ENCODE results near the gene SPATA2L.
A peak's percentile ranks its signal among the peaks of the same experiment; 100 is the strongest.

SPATA2L gene

DNA sequence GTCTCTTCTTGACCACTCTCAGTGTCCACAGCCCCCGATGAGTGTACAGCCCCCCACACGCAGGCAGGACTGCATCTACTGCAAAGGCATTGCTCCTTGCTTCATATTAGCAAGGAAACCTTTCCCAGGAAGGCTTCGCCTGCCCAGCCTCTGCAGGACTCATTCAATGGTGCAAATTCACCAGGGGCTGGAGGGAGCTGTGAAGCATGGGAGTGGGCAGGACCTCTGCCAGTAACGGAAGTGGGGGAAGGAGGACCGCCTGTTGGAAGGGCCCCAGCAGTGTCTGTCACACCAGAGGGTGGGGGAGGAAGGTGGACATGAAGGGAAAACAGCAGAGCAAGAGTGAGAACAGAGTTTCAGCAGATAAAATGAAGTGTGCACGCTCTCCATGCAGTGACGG, 41.4 kb downstream of the SPATA2L start:
- FAIRE-seq = no peak
- TF ChIP-seq PAX5 (IDR thresholded peaks at IDR 0.05; ENCODE audit: insufficient read depth, low read length, severe bottlenecking) = no peak
- no peak for TF ChIP-seq SPI1 (IDR thresholded peaks at IDR 0.05; ENCODE audit: low read depth, low read length)
- TF ChIP-seq POLR2AphosphoS5 (IDR thresholded peaks at IDR 0.05; ENCODE audit: low read depth, low read length) = no peak
- no peak for TF ChIP-seq TAF1 (IDR thresholded peaks at IDR 0.05; ENCODE audit: low read depth, low read length)

DNA sequence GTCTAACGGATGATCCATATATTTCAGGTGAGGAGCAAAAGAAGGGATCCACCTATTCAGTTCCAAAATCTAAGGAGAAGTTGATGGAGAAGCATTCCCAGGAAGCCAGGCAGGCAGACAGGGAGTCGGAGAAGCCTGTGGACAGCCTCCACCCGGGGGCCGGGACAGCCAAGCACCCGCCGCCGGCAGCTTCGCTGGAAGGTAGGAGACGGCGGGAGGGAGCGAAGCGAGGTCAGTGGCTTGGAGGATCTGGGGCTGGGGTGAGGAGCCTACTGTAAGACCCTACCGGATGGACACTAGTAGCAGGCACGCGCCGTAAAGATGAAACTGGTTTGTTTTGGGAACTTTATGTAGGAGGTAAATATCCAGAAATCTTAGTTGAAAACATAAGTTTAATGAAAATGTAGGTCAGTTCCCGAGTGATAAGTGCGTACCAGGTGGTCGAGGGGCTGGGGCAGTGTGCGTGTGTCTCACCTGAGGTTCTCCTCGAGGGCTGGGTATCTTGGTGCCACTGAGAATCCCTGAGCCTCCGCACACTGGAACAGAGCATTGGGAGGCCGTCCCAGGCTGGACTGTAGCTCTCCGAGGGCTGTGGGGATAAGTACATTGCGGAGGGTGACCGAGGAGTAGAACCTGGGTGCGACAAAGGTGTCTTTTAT, 43.2 kb downstream of the SPATA2L start:
- DNase-seq (ENCODE audit: insufficient read length, low spot score) = no peak
- no peak for FAIRE-seq

More for the DNA sequence above, 41.4 kb downstream of the SPATA2L start:
- no peak for DNase-seq (ENCODE audit: insufficient read length, low spot score)

DNA sequence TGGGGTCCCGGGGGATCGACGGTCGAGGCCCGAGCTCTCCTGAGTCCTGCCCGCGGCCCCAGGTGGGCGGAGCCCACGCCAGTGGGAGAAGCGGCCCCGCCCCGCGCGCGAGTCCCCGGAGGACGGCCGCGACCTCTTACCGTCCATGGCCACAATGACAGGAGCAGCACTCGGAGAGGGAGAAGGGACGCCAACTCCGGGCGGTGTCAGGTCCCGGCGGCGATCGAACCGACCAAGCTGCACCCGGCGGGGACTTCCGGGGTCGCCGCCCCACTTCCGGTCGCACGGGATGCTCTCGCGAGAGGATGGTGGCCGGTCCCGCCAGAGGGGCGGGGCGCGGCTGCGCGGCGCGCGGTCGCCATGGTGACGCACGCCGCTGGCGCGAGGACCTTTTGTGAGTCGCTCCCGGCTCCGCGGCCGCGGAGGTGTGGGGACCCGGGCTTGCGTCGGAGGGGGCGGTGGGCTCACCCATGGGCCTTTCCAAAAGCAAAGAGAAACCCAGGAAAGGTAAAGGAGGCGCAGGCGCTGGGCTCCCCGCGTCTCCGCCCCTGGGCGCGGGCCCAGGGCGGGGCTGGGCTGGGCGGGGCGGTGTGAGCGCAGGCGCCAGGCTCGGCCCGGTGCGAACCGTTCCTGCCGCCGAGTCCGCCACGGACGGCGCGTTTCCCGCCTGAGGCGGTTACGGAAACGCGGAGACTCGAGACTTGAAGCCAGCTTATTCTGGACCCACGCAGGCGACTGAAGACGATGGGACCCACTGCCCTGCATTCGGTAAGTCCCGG, 43.9 kb downstream of the SPATA2L start, which contains the start of the genes CHMP1A and SPATA33:
Gene CHMP1A, minus strand, starts transcription at position 267 of the 779 bp plus-strand sequence. Its CDS starts 120 bp downstream, at position 147.
Gene SPATA33, plus strand, starts transcription at position 395 of the 779 bp plus-strand sequence. Its CDS starts 76 bp downstream, at position 471.
- peak; percentile 95 for FAIRE-seq

More for the DNA sequence above, 43.2 kb downstream of the SPATA2L start:
- no peak for TF ChIP-seq POLR2A (IDR thresholded peaks at IDR 0.05; ENCODE audit: low read depth, low read length)
- no peak for TF ChIP-seq POU2F2 (IDR thresholded peaks at IDR 0.05; ENCODE audit: low read depth, low read length)
- TF ChIP-seq TAF1 (IDR thresholded peaks at IDR 0.05; ENCODE audit: low read depth, low read length) = no peak
- TF ChIP-seq SPI1 (IDR thresholded peaks at IDR 0.05; ENCODE audit: low read depth, low read length) = no peak
- TF ChIP-seq PAX5 (IDR thresholded peaks at IDR 0.05; ENCODE audit: insufficient read depth, low read length, severe bottlenecking) = no peak
- no peak for TF ChIP-seq POLR2AphosphoS5 (IDR thresholded peaks at IDR 0.05; ENCODE audit: low read depth, low read length)

DNA sequence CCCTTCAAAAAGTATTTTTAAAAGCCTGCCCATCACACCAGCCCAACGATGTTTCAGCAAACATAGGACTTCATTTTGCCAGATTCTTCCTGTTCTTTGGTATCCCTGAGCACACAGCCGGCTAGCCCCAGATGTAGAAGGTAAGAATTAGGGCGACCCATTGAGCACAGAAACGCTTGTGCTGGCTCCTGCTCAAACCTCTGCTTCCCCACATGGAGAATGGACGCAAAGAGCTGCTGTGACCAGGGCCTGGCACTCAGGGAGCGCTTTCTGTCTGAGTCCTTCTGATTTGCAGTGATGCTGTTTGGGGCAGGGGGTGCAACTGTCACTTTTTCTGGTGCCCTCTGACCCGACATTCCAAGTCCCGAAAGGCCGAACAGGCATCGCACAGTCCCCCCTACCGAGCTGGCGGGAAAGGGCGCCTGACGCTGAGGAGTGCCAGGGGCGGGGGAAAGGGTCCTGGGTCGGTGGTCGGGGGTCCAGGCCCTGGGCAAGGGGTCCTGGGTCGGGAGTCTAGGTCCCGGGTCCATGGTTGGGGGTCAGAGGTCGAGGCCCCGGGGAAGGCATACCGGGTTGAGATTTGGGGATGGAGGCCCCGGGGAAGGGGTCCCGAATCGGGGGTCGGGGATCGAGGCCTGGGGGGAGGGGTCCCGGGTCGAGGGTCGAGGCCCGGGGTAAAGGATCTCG, 44.9 kb downstream of the SPATA2L start:
- FAIRE-seq (no peak), DNase-seq (ENCODE audit: insufficient read length, low spot score) (no peak)
- TF ChIP-seq POU2F2 (IDR thresholded peaks at IDR 0.05; ENCODE audit: low read depth, low read length) = no peak
- TF ChIP-seq SPI1 (IDR thresholded peaks at IDR 0.05; ENCODE audit: low read depth, low read length) = no peak
- no peak for TF ChIP-seq TAF1 (IDR thresholded peaks at IDR 0.05; ENCODE audit: low read depth, low read length)
- no peak for TF ChIP-seq POLR2AphosphoS5 (IDR thresholded peaks at IDR 0.05; ENCODE audit: low read depth, low read length)
- TF ChIP-seq PAX5 (IDR thresholded peaks at IDR 0.05; ENCODE audit: insufficient read depth, low read length, severe bottlenecking) = no peak
- TF ChIP-seq POLR2A (IDR thresholded peaks at IDR 0.05; ENCODE audit: low read depth, low read length) = no peak

More for the DNA sequence above, 43.9 kb downstream of the SPATA2L start, which contains the start of the genes CHMP1A and SPATA33:
- TF ChIP-seq POU2F2 (IDR thresholded peaks at IDR 0.05; ENCODE audit: low read depth, low read length) (no peak), POLR2AphosphoS5 (IDR thresholded peaks at IDR 0.05; ENCODE audit: low read depth, low read length) (peak; percentile 89), SPI1 (IDR thresholded peaks at IDR 0.05; ENCODE audit: low read depth, low read length) (no peak), POLR2A (IDR thresholded peaks at IDR 0.05; ENCODE audit: low read depth, low read length) (peak; percentile 79), PAX5 (IDR thresholded peaks at IDR 0.05; ENCODE audit: insufficient read depth, low read length, severe bottlenecking) (peak; percentile 29), TAF1 (IDR thresholded peaks at IDR 0.05; ENCODE audit: low read depth, low read length) (peak; percentile 74)
- DNase-seq (ENCODE audit: insufficient read length, low spot score) = peak; percentile 98

DNA sequence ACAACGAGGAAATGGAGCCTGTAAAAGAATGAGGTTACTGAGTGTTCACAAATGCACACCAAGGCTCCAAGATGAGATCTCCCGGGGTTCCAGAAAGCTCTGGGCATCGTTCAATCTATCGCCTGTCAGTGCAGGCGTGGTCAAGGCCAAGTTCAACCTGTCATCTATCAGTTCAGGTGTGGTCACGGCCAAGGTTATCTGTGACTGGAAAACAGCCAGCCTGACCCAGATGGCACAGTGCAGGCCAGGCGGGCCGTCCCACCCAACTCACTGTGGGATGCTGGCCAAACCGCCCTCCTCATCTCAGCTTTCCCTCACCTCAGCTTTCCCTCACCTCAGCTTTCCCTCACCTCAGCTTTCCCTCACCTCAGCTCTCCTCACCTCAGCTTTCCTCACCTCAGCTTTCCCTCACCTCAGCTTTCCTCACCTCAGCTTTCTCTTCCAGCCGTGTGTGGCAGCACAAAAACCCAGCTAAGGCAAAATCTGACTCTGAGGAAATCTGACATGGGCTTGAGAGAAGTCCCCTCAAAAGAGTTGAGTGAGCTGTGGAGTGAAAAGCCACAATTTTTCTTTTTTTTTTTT, 46.4 kb downstream of the SPATA2L start:
- no peak for FAIRE-seq
- TF ChIP-seq SPI1 (IDR thresholded peaks at IDR 0.05; ENCODE audit: low read depth, low read length) = no peak
- DNase-seq (ENCODE audit: insufficient read length, low spot score) = no peak

DNA sequence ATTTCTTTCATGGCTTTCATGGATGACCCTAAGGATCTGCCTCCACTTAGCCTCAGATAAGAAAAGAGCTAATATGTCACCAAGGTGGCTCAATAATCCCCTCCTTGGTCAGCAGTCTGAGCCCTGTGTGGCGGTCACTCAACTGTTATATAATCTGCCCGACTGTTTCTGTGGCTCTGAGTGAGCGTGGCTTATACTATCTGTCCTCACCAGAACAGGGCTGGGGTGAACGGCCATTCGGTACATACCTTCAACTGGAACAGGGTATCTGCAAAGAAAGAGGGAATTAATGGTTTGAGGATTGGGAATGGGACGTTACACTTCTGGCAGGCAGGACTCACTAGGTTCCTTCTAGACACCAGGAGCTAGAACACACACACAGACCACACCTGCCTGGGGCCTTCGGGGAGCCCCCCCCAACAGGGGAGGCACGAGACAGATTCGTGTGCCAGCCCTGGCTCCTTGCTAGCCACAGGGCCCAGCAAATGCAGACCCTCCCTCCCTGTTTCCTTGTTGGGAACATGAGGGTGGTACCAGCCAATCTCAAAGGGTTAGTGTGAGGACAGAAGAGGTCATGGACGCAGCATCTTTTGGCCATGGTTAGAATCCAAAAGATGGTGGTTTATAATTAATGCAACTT, 47.7 kb downstream of the SPATA2L start:
- no peak for DNase-seq (ENCODE audit: insufficient read length, low spot score)
- FAIRE-seq = no peak
- TF ChIP-seq PAX5 (IDR thresholded peaks at IDR 0.05; ENCODE audit: insufficient read depth, low read length, severe bottlenecking) = no peak
- no peak for TF ChIP-seq SPI1 (IDR thresholded peaks at IDR 0.05; ENCODE audit: low read depth, low read length)
- TF ChIP-seq POU2F2 (IDR thresholded peaks at IDR 0.05; ENCODE audit: low read depth, low read length) = no peak
- no peak for TF ChIP-seq POLR2A (IDR thresholded peaks at IDR 0.05; ENCODE audit: low read depth, low read length)
- TF ChIP-seq POLR2AphosphoS5 (IDR thresholded peaks at IDR 0.05; ENCODE audit: low read depth, low read length) = no peak
- TF ChIP-seq TAF1 (IDR thresholded peaks at IDR 0.05; ENCODE audit: low read depth, low read length) = no peak

DNA sequence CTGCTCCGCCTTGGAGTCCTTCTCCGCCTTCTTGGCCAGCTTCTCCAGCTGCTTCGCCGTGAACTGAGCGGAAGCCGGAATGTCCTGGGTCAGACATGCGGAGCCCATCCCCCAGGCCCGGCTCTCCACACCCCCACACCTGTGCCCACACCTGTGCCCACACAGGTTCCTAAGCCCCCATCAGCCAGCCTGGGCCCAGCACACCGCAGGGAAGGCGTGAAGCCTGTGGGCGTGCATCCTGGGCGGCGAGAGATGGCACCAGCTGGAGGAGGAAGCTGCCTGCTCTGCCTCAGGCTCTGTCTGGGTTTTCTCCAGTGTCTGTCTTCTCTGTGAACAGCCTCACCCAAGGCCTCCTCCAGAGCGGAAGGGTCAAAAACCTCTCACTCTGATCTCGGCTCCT, 49.9 kb downstream of the SPATA2L start:
- TF ChIP-seq POLR2A (IDR thresholded peaks at IDR 0.05; ENCODE audit: low read depth, low read length) (no peak), SPI1 (IDR thresholded peaks at IDR 0.05; ENCODE audit: low read depth, low read length) (no peak)
- DNase-seq (ENCODE audit: insufficient read length, low spot score) = no peak
- no peak for FAIRE-seq

DNA sequence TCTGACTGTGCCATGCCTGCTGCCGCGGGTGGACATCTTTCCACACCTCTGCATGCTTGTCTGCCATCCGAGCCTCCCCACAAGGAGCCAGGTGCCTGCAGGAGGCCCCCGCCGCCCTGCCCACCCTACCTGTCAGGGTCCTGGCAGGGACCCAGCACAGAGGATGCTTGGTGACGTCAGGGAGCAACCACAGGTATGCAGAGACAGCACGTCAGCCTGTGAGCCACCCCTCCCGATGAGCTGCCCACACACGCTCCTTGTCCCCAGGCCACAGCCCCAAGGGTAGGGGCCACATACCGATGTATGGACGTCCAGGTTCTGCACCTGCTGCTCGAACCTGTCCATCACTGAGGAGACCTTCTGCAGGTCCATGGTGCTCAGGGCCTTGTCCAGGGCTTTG, 54.6 kb downstream of the SPATA2L start:
- FAIRE-seq (no peak), DNase-seq (ENCODE audit: insufficient read length, low spot score) (no peak)
- TF ChIP-seq PAX5 (IDR thresholded peaks at IDR 0.05; ENCODE audit: insufficient read depth, low read length, severe bottlenecking) (no peak), POLR2A (IDR thresholded peaks at IDR 0.05; ENCODE audit: low read depth, low read length) (no peak), POLR2AphosphoS5 (IDR thresholded peaks at IDR 0.05; ENCODE audit: low read depth, low read length) (no peak), TAF1 (IDR thresholded peaks at IDR 0.05; ENCODE audit: low read depth, low read length) (no peak), POU2F2 (IDR thresholded peaks at IDR 0.05; ENCODE audit: low read depth, low read length) (no peak), SPI1 (IDR thresholded peaks at IDR 0.05; ENCODE audit: low read depth, low read length) (no peak)
